GM13976 (cell line): ENCODE data around the gene EAF1.

Experiments used
- DNase-seq: peaks from one replicate; pipeline ENCODE4 v3.0.0; 2012; ENCODE audit warnings: low spot score
- CTCF ChIP-seq: IDR thresholded peaks from 2 replicates; pipeline ENCODE4 v1.5.1; 2012; ENCODE audit warnings: borderline replicate concordance, mild to moderate bottlenecking; ENCODE audit not compliant: insufficient read depth; ENCODE audit errors: extremely low read depth, missing control alignments, control extremely low read depth
- in situ Hi-C: fragments of 300-500 bp; cut with MboI; formaldehyde crosslinking; loops from one replicate; pipeline ENCODE4 v1.12.0; 2022; ENCODE audit warnings: low sequenced_read_pairs, mixed read lengths, inconsistent platforms; ENCODE audit not compliant: unreplicated experiment

The EAF1 gene

GRCh38 chr3:15428539-15428938 is 1.1 kb downstream of the EAF1 start:
- no peak for TF ChIP-seq CTCF
- in situ Hi-C loops = no loop called here

GRCh38 chr3:15429080-15429479 is 1.7 kb downstream of the EAF1 start:
- no peak for TF ChIP-seq CTCF
- no peak for DNase-seq
- in situ Hi-C loops = no loop called here

More at GRCh38 chr3:15428539-15428938, 1.1 kb downstream of the EAF1 start:
- no peak for DNase-seq

GRCh38 chr3:15430624-15431023 is 3.2 kb downstream of the EAF1 start:
- no peak for TF ChIP-seq CTCF
- DNase-seq = no peak
- in situ Hi-C loops = no loop called here

- in situ Hi-C loops = no loop called here
- DNase-seq = no peak
- TF ChIP-seq CTCF = no peak
Observed at GRCh38 chr3:15431256-15431837, 3.9 kb downstream of the EAF1 start.

- TF ChIP-seq CTCF = no peak
- DNase-seq = no peak
- in situ Hi-C loops = no loop called here
Observed at GRCh38 chr3:15433531-15433930, 6.1 kb downstream of the EAF1 start.

GRCh38 chr3:15434756-15435155 is 7.4 kb downstream of the EAF1 start:
- TF ChIP-seq CTCF = no peak
- DNase-seq = no peak
- in situ Hi-C loops = no loop called here

- DNase-seq = no peak
- no peak for TF ChIP-seq CTCF
- in situ Hi-C loops = no loop called here
Observed at GRCh38 chr3:15436246-15436645, 8.8 kb downstream of the EAF1 start.
